OCI-LY1 (cell line): ENCODE results near the gene SGPL1.

Experiments
- H2AFZ ChIP-seq: fragments of 200-600 bp; sonication (generic), shearing (Covaris generic); 2 replicates; pipeline ENCODE4 v1.6.0; 2014; ENCODE audit warnings: antibody characterized with exemption, mild to moderate bottlenecking, low read length
- H3F3A ChIP-seq: fragments of 200-600 bp; sonication (generic), shearing (Covaris generic); 2 replicates; pipeline ENCODE4 v1.6.0; 2014; ENCODE audit warnings: mild to moderate bottlenecking, antibody characterized with exemption, low read length, moderate library complexity; ENCODE audit not compliant: insufficient read depth
- H3K27ac ChIP-seq: fragments of 200-600 bp; sonication (generic); 2 replicates; pipeline ENCODE4 v1.5.1; 2014; ENCODE audit warnings: low read length, mixed run types, mild to moderate bottlenecking, low read depth; ENCODE audit not compliant: poor library complexity, severe bottlenecking
- H3K27me3 ChIP-seq: fragments of 200-600 bp; sonication (generic); 2 replicates; pipeline ENCODE4 v1.6.0; 2014; ENCODE audit warnings: antibody characterized with exemption, mild to moderate bottlenecking, low read length, moderate library complexity; ENCODE audit not compliant: insufficient read depth
- H3K36me3 ChIP-seq: fragments of 200-600 bp; sonication (generic); 2 replicates; pipeline ENCODE4 v1.6.1; 2014; ENCODE audit warnings: mild to moderate bottlenecking, antibody characterized with exemption, low read length, moderate library complexity, mixed read lengths; ENCODE audit not compliant: insufficient read depth
- H3K4me1 ChIP-seq: fragments of 200-600 bp; sonication (generic); 2 replicates; pipeline ENCODE4 v1.5.1; 2014; ENCODE audit warnings: mild to moderate bottlenecking, low read length, moderate library complexity; ENCODE audit not compliant: insufficient read depth, severe bottlenecking
- H3K4me2 ChIP-seq: fragments of 200-600 bp; sonication (generic), shearing (Covaris generic); 2 replicates; pipeline ENCODE4 v1.6.1; 2014; ENCODE audit warnings: low read length
- H3K4me3 ChIP-seq: fragments of 200-600 bp; sonication (generic); 2 replicates; pipeline ENCODE4 v1.5.1; 2014; ENCODE audit warnings: low read length, low read depth, mild to moderate bottlenecking, mixed read lengths; ENCODE audit not compliant: poor library complexity, severe bottlenecking
- H3K79me2 ChIP-seq: fragments of 200-600 bp; shearing (Covaris generic); 2 replicates; pipeline ENCODE4 v1.6.1; 2016; ENCODE audit warnings: mixed run types, low read length, mixed read lengths; ENCODE audit not compliant: insufficient read depth
- H3K9ac ChIP-seq: fragments of 200-600 bp; sonication (generic), shearing (Covaris generic); 2 replicates; pipeline ENCODE4 v1.6.1; 2014; ENCODE audit warnings: mild to moderate bottlenecking, low read length, mixed read lengths
- H3K9me2 ChIP-seq: fragments of 200-600 bp; sonication (generic), shearing (Covaris generic); 2 replicates; pipeline ENCODE4 v1.6.1; 2014; ENCODE audit warnings: low read depth, mild to moderate bottlenecking, low read length, mixed read lengths
- H3K9me3 ChIP-seq: fragments of 200-600 bp; shearing (Covaris generic); 2 replicates; pipeline ENCODE4 v1.6.1; 2014; ENCODE audit warnings: low read length, mixed read lengths
- H4K20me1 ChIP-seq: fragments of 200-600 bp; sonication (generic), shearing (Covaris generic); 2 replicates; pipeline ENCODE4 v1.6.0; 2016; ENCODE audit warnings: mild to moderate bottlenecking, low read length; ENCODE audit not compliant: insufficient read depth
- CTCF ChIP-seq: fragments of 200-600 bp; sonication (generic), shearing (Covaris generic); IDR thresholded peaks from 2 replicates; pipeline ENCODE4 v1.5.1; 2017; ENCODE audit warnings: mild to moderate bottlenecking, antibody characterized with exemption, low read length, moderate library complexity, mixed read lengths
- EZH2 ChIP-seq: fragments of 200-600 bp; sonication (generic), shearing (Covaris generic); IDR thresholded peaks from 2 replicates; pipeline ENCODE4 v1.8.0; 2017; ENCODE audit warnings: borderline replicate concordance, mixed run types, mild to moderate bottlenecking, antibody characterized with exemption, low read length, moderate library complexity, mixed read lengths

SGPL1 gene

GRCh38 chr10:70834021-70834420, 18.3 kb downstream of the SGPL1 start:
- peaks cover 21% of the 10 kb centered on the region for H3K36me3 ChIP-seq
- H3K27ac ChIP-seq = no peak overlapping the region
- H3K9ac ChIP-seq = no peak overlapping the region
- no peaks in the 10 kb centered on the region for H3K79me2 ChIP-seq
- no peaks in the 10 kb centered on the region for H4K20me1 ChIP-seq
- H3K9me2 ChIP-seq = no peaks in the 10 kb centered on the region
- H3K4me1 ChIP-seq = no peaks in the 10 kb centered on the region
- H3K27me3 ChIP-seq = no peaks in the 10 kb centered on the region
- H3K4me2 ChIP-seq = no peak overlapping the region
- H3F3A ChIP-seq = no peaks in the 10 kb centered on the region
- no peak for TF ChIP-seq EZH2
- TF ChIP-seq CTCF = no peak
- peaks cover 2% of the 10 kb centered on the region; the same call in 1 of the 2 replicates for H3K9me3 ChIP-seq
- no peak overlapping the region for H3K4me3 ChIP-seq
- H2AFZ ChIP-seq = no peak overlapping the region

- Histone ChIP-seq H4K20me1 (no peaks in the 10 kb centered on the region), H3K9me3 (peaks cover 2% of the 10 kb centered on the region; the same call in 1 of the 2 replicates), H3K36me3 (peaks cover 21% of the 10 kb centered on the region), H3K4me1 (no peaks in the 10 kb centered on the region), H2AFZ (no peak overlapping the region), H3K4me2 (no peak overlapping the region), H3F3A (no peaks in the 10 kb centered on the region), H3K27ac (no peak overlapping the region), H3K4me3 (no peak overlapping the region), H3K79me2 (no peaks in the 10 kb centered on the region), H3K9me2 (no peaks in the 10 kb centered on the region), H3K27me3 (no peaks in the 10 kb centered on the region), H3K9ac (no peak overlapping the region)
- TF ChIP-seq CTCF (no peak), EZH2 (no peak)
Observed at GRCh38 chr10:70834441-70835151, 18.8 kb downstream of the SGPL1 start.

GRCh38 chr10:70836319-70836718, 20.6 kb downstream of the SGPL1 start:
- no peak overlapping the region for H3K4me2 ChIP-seq
- no peak overlapping the region for H3K9ac ChIP-seq
- no peaks in the 10 kb centered on the region for H3K79me2 ChIP-seq
- H3K4me1 ChIP-seq = no peaks in the 10 kb centered on the region
- no peak overlapping the region for H2AFZ ChIP-seq
- H3K4me3 ChIP-seq = no peak overlapping the region
- peaks cover 2% of the 10 kb centered on the region; the same call in 1 of the 2 replicates for H3K9me3 ChIP-seq
- H3K9me2 ChIP-seq = no peaks in the 10 kb centered on the region
- H3K27me3 ChIP-seq = no peaks in the 10 kb centered on the region
- H3F3A ChIP-seq = no peaks in the 10 kb centered on the region
- H3K36me3 ChIP-seq = peaks cover 17% of the 10 kb centered on the region
- TF ChIP-seq CTCF (no peak), EZH2 (no peak)
- no peak overlapping the region for H3K27ac ChIP-seq
- H4K20me1 ChIP-seq = no peaks in the 10 kb centered on the region
